Occipital lobe (tissue), 3 donors: ENCODE measurements around the gene RASSF6. TPM values are rescaled to one million over a fixed set of nuclear protein-coding genes. Genes with fewer than 3 reads are reported as not detected.
"Not testable (repeated sequence)": the region's sequence is repeated elsewhere in the genome, so short reads cannot be mapped to it uniquely, and the experiment has no call there.

ENCODE experiments used
- DNase-seq: peaks from one replicate; lab custom pipeline; 2025; lab: John Stamatoyannopoulos, UW
- small RNA-seq: library from RNA; depleted of rRNA; stranded (forward); fragments of <200 nt; gene quantifications from one replicate; pipeline ENCODE3, GENCODE V24; 2014
- total RNA-seq: library from RNA; depleted of rRNA; stranded (reverse); fragments of >200 nt; gene quantifications from one replicate; pipeline ENCODE4 v1.2.3, GENCODE V29; 2014

The RASSF6 gene
- total RNA-seq, 1 donor from 2014 or later, result 0.31 TPM

GRCh38 chr4:73577371-73577770 lies 42.9 kb downstream of the RASSF6 start:
- DNase-seq, result no peak

- DNase-seq, result no peak
Observed at GRCh38 chr4:73576381-73576780, 43.9 kb downstream of the RASSF6 start.

GRCh38 chr4:73575660-73576059 lies 44.6 kb downstream of the RASSF6 start:
- no peak for DNase-seq

- DNase-seq, result peak; percentile 2
Observed at GRCh38 chr4:73573794-73574528, 46.3 kb downstream of the RASSF6 start.

GRCh38 chr4:73550865-73551264 lies 69.4 kb downstream of the RASSF6 start:
- DNase-seq, result not testable (repeated sequence)

GRCh38 chr4:73544620-73545019 lies 75.6 kb downstream of the RASSF6 start:
- no peak for DNase-seq

- DNase-seq, result no peak
Observed at GRCh38 chr4:73541251-73541650, 79.0 kb downstream of the RASSF6 start.

GRCh38 chr4:73540826-73541225 lies 79.4 kb downstream of the RASSF6 start:
- no peak for DNase-seq

- DNase-seq, result no peak
Observed at GRCh38 chr4:73539386-73539785, 80.8 kb downstream of the RASSF6 start.

- no peak for DNase-seq
Observed at GRCh38 chr4:73538162-73538561, 82.1 kb downstream of the RASSF6 start.

GRCh38 chr4:73533515-73534422 lies 86.5 kb downstream of the RASSF6 start:
- DNase-seq, result no peak

GRCh38 chr4:73528171-73528570 lies 92.1 kb downstream of the RASSF6 start:
- no peak for DNase-seq

- no peak for DNase-seq
Observed at GRCh38 chr4:73527196-73527595, 93.0 kb downstream of the RASSF6 start.

GRCh38 chr4:73525611-73526010 lies 94.6 kb downstream of the RASSF6 start:
- no peak for DNase-seq

- DNase-seq, result no peak
Observed at GRCh38 chr4:73523126-73523525, 97.1 kb downstream of the RASSF6 start.

Small RNA genes lying within 50 kb of the gene (small RNA-seq; reads per million reads assigned to genes)
- not detected for gene AC074250.1

Other genes with a start within 250 kb of the RASSF6 start
- 14.2 TPM for gene ALB, start 216.1 kb downstream of the RASSF6 start, total RNA-seq
- 0.62 TPM for gene AFP, start 184.2 kb downstream of the RASSF6 start, total RNA-seq
- gene AFM, start 138.7 kb downstream of the RASSF6 start, total RNA-seq, result not detected
- 5.1 TPM for gene CXCL8, start 120.1 kb upstream of the RASSF6 start, total RNA-seq
- gene CXCL6, start 216.2 kb upstream of the RASSF6 start, total RNA-seq, result 0.62 TPM
- 2.5 TPM for gene PF4V1, start 232.9 kb upstream of the RASSF6 start, total RNA-seq
- 2.0 TPM for gene CXCL1, start 249.0 kb upstream of the RASSF6 start, total RNA-seq